Measurements from ENCODE around the gene PAPLN.
"Not testable (repeated sequence)": the region's sequence is repeated elsewhere in the genome, so short reads cannot be mapped to it uniquely, and the experiment has no call there.

Gene PAPLN

GRCh38 chr14:73295198-73295796, 58.0 kb downstream of the PAPLN start:
- no peak for DNase-seq

- DNase-seq: no peak
Observed at GRCh38 chr14:73305499-73305898, 68.2 kb downstream of the PAPLN start.

- DNase-seq: no peak
Observed at GRCh38 chr14:73307261-73307660, 70.0 kb downstream of the PAPLN start.

GRCh38 chr14:73309207-73309606, 71.9 kb downstream of the PAPLN start:
- DNase-seq: not testable (repeated sequence)

- DNase-seq: no peak
Observed at GRCh38 chr14:73311708-73312030, 74.4 kb downstream of the PAPLN start.

GRCh38 chr14:73312687-73313086, 75.4 kb downstream of the PAPLN start:
- no peak for DNase-seq

GRCh38 chr14:73313151-73313550, 75.8 kb downstream of the PAPLN start:
- DNase-seq: no peak

GRCh38 chr14:73323896-73324399, 86.6 kb downstream of the PAPLN start:
- no peak for DNase-seq
